ENCODE results near the gene SLC26A4. TPM values are rescaled to one million over a fixed set of nuclear protein-coding genes. Genes with fewer than 3 reads are reported as not detected.
A peak's percentile ranks its signal among the peaks of the same experiment; 100 is the strongest.

The SLC26A4 gene
- total RNA-seq, 2 experiments from 2014 or later, result 5.2 to 7.1 TPM

GRCh38 chr7:107742678-107743566, 82.3 kb downstream of the SLC26A4 start:
- no peak for DNase-seq
- intact Hi-C loops (cut with micrococcal nuclease), result loop anchor here (1.0 to 5.0 kb wide), 9 partner anchors 72 to 824 kb away; partner anchors contain the start of genes COG5, DLD, DNAJB9 and DUS4L
- H3K4me1 Mint-ChIP-seq (ENCODE audit: low read depth), result peaks cover 41% of the 10 kb centered on the region
- ChIA-PET POLR2A (interaction anchor here (0.7 to 2.5 kb wide), 13 partner anchors 10 to 574 kb away, joined by 3 to 15 read pairs (median 4); partner anchors contain the start of genes BCAP29, COG5, DLD and DUS4L), CTCF (interaction anchor here (1.0 to 11.2 kb wide), 24 partner anchors 8 to 574 kb away, joined by 3 to 333 read pairs (median 4); partner anchors contain the start of genes COG5, DLD, DUS4L and HBP1)
- no peaks in the 10 kb centered on the region for H3K9me3 Mint-ChIP-seq
- H3K27ac Mint-ChIP-seq, result peak overlapping the region; percentile 100
- H3K4me3 Mint-ChIP-seq, result peak overlapping the region; percentile 97
- H3K36me3 Mint-ChIP-seq, result peaks cover 3% of the 10 kb centered on the region
- no peaks in the 10 kb centered on the region for H3K27me3 Mint-ChIP-seq

- ChIA-PET POLR2A (interaction anchor here (0.7 to 2.5 kb wide), 15 partner anchors 9 to 575 kb away, joined by 3 to 15 read pairs (median 5); partner anchors contain the start of genes BCAP29, COG5, DLD and DUS4L), CTCF (interaction anchor here (0.7 to 11.2 kb wide), 24 partner anchors 9 to 575 kb away, joined by 3 to 333 read pairs (median 4); partner anchors contain the start of genes COG5, DLD, DUS4L and HBP1)
- H3K27ac Mint-ChIP-seq, result peak within 1 kb of the TSS; percentile 100
- no peaks in the 10 kb centered on the region for H3K9me3 Mint-ChIP-seq
- DNase-seq, result peak; percentile 99
- peak within 1 kb of the TSS; percentile 97 for H3K4me3 Mint-ChIP-seq
- H3K27me3 Mint-ChIP-seq, result no peaks in the 10 kb centered on the region
- peaks cover 49% of the 10 kb centered on the region for H3K4me1 Mint-ChIP-seq (ENCODE audit: low read depth)
- intact Hi-C loops (cut with micrococcal nuclease), result loop anchor here (1.0 to 5.0 kb wide), 9 partner anchors 72 to 824 kb away; partner anchors contain the start of genes COG5, DLD, DNAJB9 and DUS4L
- H3K36me3 Mint-ChIP-seq, result peaks cover 4% of the 10 kb centered on the region
Observed at GRCh38 chr7:107743567-107744344, 83.1 kb downstream of the SLC26A4 start, which contains the start of gene CBLL1. Gene CBLL1 (plus strand): TSS chr7:107744142. CDS start chr7:107744164, 22 bp downstream.

- ChIA-PET CTCF (interaction anchor here (0.7 to 11.2 kb wide), 6 partner anchors 83 to 378 kb away, joined by 4 to 333 read pairs (median 14); partner anchors contain the start of genes DLD and SLC26A4), POLR2A (interaction anchor here (0.7 to 2.5 kb wide), 10 partner anchors 9 to 576 kb away, joined by 3 to 15 read pairs (median 6); partner anchors contain the start of genes COG5, DLD, DUS4L and HBP1)
- peak overlapping the region; percentile 100 for H3K27ac Mint-ChIP-seq
- H3K27me3 Mint-ChIP-seq, result no peaks in the 10 kb centered on the region
- no peaks in the 10 kb centered on the region for H3K9me3 Mint-ChIP-seq
- peaks cover 6% of the 10 kb centered on the region for H3K36me3 Mint-ChIP-seq
- peaks cover 52% of the 10 kb centered on the region for H3K4me1 Mint-ChIP-seq (ENCODE audit: low read depth)
- peak overlapping the region; percentile 97 for H3K4me3 Mint-ChIP-seq
- DNase-seq, result no peak
- intact Hi-C loops (cut with micrococcal nuclease), result loop anchor here (5.0 kb wide), 1 partner anchor 823 kb away; the partner anchor contains the start of genes DNAJB9 and THAP5
Observed at GRCh38 chr7:107744345-107744750, 83.7 kb downstream of the SLC26A4 start.

- H3K36me3 Mint-ChIP-seq, result peaks cover 13% of the 10 kb centered on the region
- ChIA-PET POLR2A (interaction anchor here (1.1 kb wide), 1 partner anchor 566 kb away, joined by 3 read pairs; no protein-coding TSS in a partner anchor), CTCF (interaction anchor here (1.6 to 11.2 kb wide), 3 partner anchors 9 to 145 kb away, joined by 3 to 333 read pairs (median 5); partner anchors contain the start of gene DLD)
- no peaks in the 10 kb centered on the region for H3K9me3 Mint-ChIP-seq
- peak overlapping the region; percentile 97 for H3K4me3 Mint-ChIP-seq
- peaks cover 58% of the 10 kb centered on the region for H3K4me1 Mint-ChIP-seq (ENCODE audit: low read depth)
- intact Hi-C loops (cut with micrococcal nuclease), result no loop called here
- H3K27ac Mint-ChIP-seq, result peak overlapping the region; percentile 58
- no peaks in the 10 kb centered on the region for H3K27me3 Mint-ChIP-seq
- DNase-seq, result no peak
Observed at GRCh38 chr7:107746006-107746405, 85.4 kb downstream of the SLC26A4 start.

GRCh38 chr7:107751113-107751512, 90.5 kb downstream of the SLC26A4 start:
- ChIA-PET POLR2A (no interaction called here), CTCF (no interaction called here)
- DNase-seq, result no peak
- Mint-ChIP-seq H3K9me3 (no peaks in the 10 kb centered on the region), H3K36me3 (peaks cover 36% of the 10 kb centered on the region), H3K4me1 (ENCODE audit: low read depth) (peaks cover 43% of the 10 kb centered on the region), H3K27ac (peak overlapping the region; percentile 30), H3K4me3 (no peak overlapping the region), H3K27me3 (no peaks in the 10 kb centered on the region)
- intact Hi-C loops (cut with micrococcal nuclease), result no loop called here

GRCh38 chr7:107754642-107755041, 94.0 kb downstream of the SLC26A4 start:
- Mint-ChIP-seq H3K4me1 (ENCODE audit: low read depth) (peaks cover 15% of the 10 kb centered on the region), H3K27ac (no peak overlapping the region), H3K27me3 (no peaks in the 10 kb centered on the region), H3K9me3 (no peaks in the 10 kb centered on the region), H3K4me3 (no peak overlapping the region), H3K36me3 (peaks cover 55% of the 10 kb centered on the region)
- intact Hi-C loops (cut with micrococcal nuclease), result no loop called here
- CTCF ChIA-PET, result interaction anchor here (0.6 to 1.9 kb wide), 4 partner anchors 9 to 162 kb away, joined by 3 to 8 read pairs (median 4); no protein-coding TSS in a partner anchor
- POLR2A ChIA-PET, result no interaction called here
- no peak for DNase-seq

- POLR2A ChIA-PET, result no interaction called here
- H3K27me3 Mint-ChIP-seq, result no peaks in the 10 kb centered on the region
- H3K4me3 Mint-ChIP-seq, result no peak overlapping the region
- DNase-seq, result no peak
- CTCF ChIA-PET, result no interaction called here
- H3K27ac Mint-ChIP-seq, result no peak overlapping the region
- H3K36me3 Mint-ChIP-seq, result peaks cover 38% of the 10 kb centered on the region
- H3K9me3 Mint-ChIP-seq, result no peaks in the 10 kb centered on the region
- intact Hi-C loops (cut with micrococcal nuclease), result no loop called here
- H3K4me1 Mint-ChIP-seq (ENCODE audit: low read depth), result peaks cover 1% of the 10 kb centered on the region
Observed at GRCh38 chr7:107758667-107759066, 98.0 kb downstream of the SLC26A4 start.

- POLR2A ChIA-PET, result no interaction called here
- no peak overlapping the region for H3K4me3 Mint-ChIP-seq
- intact Hi-C loops (cut with micrococcal nuclease), result no loop called here
- no peaks in the 10 kb centered on the region for H3K27me3 Mint-ChIP-seq
- no peak overlapping the region for H3K27ac Mint-ChIP-seq
- no peak for DNase-seq
- CTCF ChIA-PET, result interaction anchor here (0.7 kb wide), 1 partner anchor 362 kb away, joined by 3 read pairs; no protein-coding TSS in a partner anchor
- H3K4me1 Mint-ChIP-seq (ENCODE audit: low read depth), result peaks cover 20% of the 10 kb centered on the region
- H3K9me3 Mint-ChIP-seq, result no peaks in the 10 kb centered on the region
- no peaks in the 10 kb centered on the region for H3K36me3 Mint-ChIP-seq
Observed at GRCh38 chr7:107767391-107767790, 106.8 kb downstream of the SLC26A4 start.

Other genes starting within 250 kb of the SLC26A4 start
- not detected for gene GPR22, start 190.8 kb upstream of the SLC26A4 start, total RNA-seq
- gene COG5, start 96.9 kb upstream of the SLC26A4 start, total RNA-seq, result 10 to 100 TPM; 38.9 to 40.7 TPM
- gene DUS4L, start 96.9 kb upstream of the SLC26A4 start, total RNA-seq, result 10 to 100 TPM; 11.8 to 12.4 TPM
- 10 to 100 TPM; 42.3 to 42.9 TPM for gene BCAP29, start 80.6 kb upstream of the SLC26A4 start, total RNA-seq
- 10 to 100 TPM; 38.7 to 40.4 TPM for gene CBLL1, start 83.3 kb downstream of the SLC26A4 start, total RNA-seq
- not detected for gene SLC26A3, start 142.4 kb downstream of the SLC26A4 start, total RNA-seq
- 100 to 1,000 TPM; 103 to 116 TPM for gene DLD, start 230.4 kb downstream of the SLC26A4 start, total RNA-seq